Neutrophil (primary cell): ENCODE data around the gene CPOX.

ENCODE experiments used
- H3K27ac ChIP-seq: fragments of 200-600 bp; sonication (generic); 2 replicates; pipeline ENCODE4 v1.5.1; 2016; ENCODE audit warnings: mild to moderate bottlenecking, moderate library complexity
- H3K27me3 ChIP-seq: fragments of 200-600 bp; sonication (generic); 2 replicates; pipeline ENCODE4 v1.6.0; 2016; ENCODE audit warnings: mild to moderate bottlenecking
- H3K36me3 ChIP-seq: fragments of 200-600 bp; sonication (generic); 2 replicates; pipeline ENCODE4 v1.5.1; 2017
- H3K4me1 ChIP-seq, 2 experiments: fragments of 200-600 bp in 1 of 2; sonication (generic) in 1 of 2; 1 replicate in 1 of 2; 2 replicates in 1 of 2; pipeline versions ENCODE4 v1.5.1 to v1.6.1; 2013 to 2016; ENCODE audit warnings: low read depth in 1 of 2, low read length in 1 of 2, mild to moderate bottlenecking in 1 of 2, moderate library complexity in 1 of 2; ENCODE audit not compliant: control insufficient read depth in 1 of 2, insufficient read depth in 1 of 2
- H3K4me3 ChIP-seq, 2 experiments: fragments of 200-600 bp in 1 of 2; sonication (generic) in 1 of 2; 1 replicate in 1 of 2; 2 replicates in 1 of 2; pipeline ENCODE4 v1.5.1; 2013 to 2016; ENCODE audit warnings: low read depth in 1 of 2, low read length in 1 of 2, mild to moderate bottlenecking in 1 of 2, moderate library complexity in 1 of 2
- H3K9me3 ChIP-seq: fragments of 200-600 bp; sonication (generic); 2 replicates; pipeline ENCODE4 v1.5.1; 2016
- CTCF ChIP-seq: fragments of 200-600 bp; sonication (generic); IDR thresholded peaks from 2 replicates; pipeline ENCODE4 v1.5.1; 2016; ENCODE audit warnings: antibody characterized with exemption

CPOX gene

GRCh38 chr3:98583766-98584165 lies 9.6 kb downstream of the CPOX start:
- no peak for TF ChIP-seq CTCF
- Histone ChIP-seq H3K36me3 (peaks cover 36% of the 10 kb centered on the region), H3K27ac (no peak overlapping the region)

DNA sequence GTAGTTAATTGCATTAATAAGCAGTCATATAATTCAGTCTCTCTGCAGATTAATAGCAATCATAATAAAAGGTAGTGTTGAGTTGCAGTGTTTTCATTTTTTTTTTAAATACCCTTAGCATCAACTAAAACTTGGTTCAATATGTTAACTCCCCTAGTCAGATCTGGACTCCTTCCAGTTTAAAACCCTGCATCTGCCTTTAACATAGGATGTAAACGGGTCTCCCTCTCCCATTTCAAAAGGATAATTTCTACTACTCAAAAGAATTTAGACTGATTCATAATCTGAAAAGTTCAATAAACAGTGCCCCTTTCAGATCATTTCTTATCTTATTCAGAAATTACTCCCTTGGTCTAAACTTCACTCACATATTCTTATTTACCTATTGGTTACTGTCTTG lies 11.4 kb downstream of the CPOX start:
- no peak overlapping the region for H3K27ac ChIP-seq
- H3K27me3 ChIP-seq, result no peaks in the 10 kb centered on the region
- no peaks in the 10 kb centered on the region for H3K9me3 ChIP-seq
- no peaks in the 10 kb centered on the region for H3K4me1 ChIP-seq
- H3K36me3 ChIP-seq, result peaks cover 48% of the 10 kb centered on the region
- no peak for TF ChIP-seq CTCF
- no peak overlapping the region for H3K4me3 ChIP-seq

More at GRCh38 chr3:98583766-98584165, 9.6 kb downstream of the CPOX start:
- Histone ChIP-seq H3K4me3 (no peak overlapping the region), H3K27me3 (no peaks in the 10 kb centered on the region), H3K4me1 (no peaks in the 10 kb centered on the region), H3K9me3 (no peaks in the 10 kb centered on the region)

- Histone ChIP-seq H3K27me3 (no peaks in the 10 kb centered on the region), H3K4me1 (no peaks in the 10 kb centered on the region), H3K27ac (no peak overlapping the region), H3K36me3 (peaks cover 48% of the 10 kb centered on the region), H3K4me3 (no peak overlapping the region), H3K9me3 (no peaks in the 10 kb centered on the region)
- TF ChIP-seq CTCF, result no peak
These were observed 11.9 kb downstream of the CPOX start for GRCh38 chr3:98581474-98581873.

GRCh38 chr3:98580401-98581386 lies 12.7 kb downstream of the CPOX start:
- Histone ChIP-seq H3K4me3 (no peak overlapping the region), H3K27me3 (no peaks in the 10 kb centered on the region), H3K27ac (no peak overlapping the region), H3K36me3 (peaks cover 48% of the 10 kb centered on the region), H3K9me3 (no peaks in the 10 kb centered on the region), H3K4me1 (no peaks in the 10 kb centered on the region)
- no peak for TF ChIP-seq CTCF

DNA sequence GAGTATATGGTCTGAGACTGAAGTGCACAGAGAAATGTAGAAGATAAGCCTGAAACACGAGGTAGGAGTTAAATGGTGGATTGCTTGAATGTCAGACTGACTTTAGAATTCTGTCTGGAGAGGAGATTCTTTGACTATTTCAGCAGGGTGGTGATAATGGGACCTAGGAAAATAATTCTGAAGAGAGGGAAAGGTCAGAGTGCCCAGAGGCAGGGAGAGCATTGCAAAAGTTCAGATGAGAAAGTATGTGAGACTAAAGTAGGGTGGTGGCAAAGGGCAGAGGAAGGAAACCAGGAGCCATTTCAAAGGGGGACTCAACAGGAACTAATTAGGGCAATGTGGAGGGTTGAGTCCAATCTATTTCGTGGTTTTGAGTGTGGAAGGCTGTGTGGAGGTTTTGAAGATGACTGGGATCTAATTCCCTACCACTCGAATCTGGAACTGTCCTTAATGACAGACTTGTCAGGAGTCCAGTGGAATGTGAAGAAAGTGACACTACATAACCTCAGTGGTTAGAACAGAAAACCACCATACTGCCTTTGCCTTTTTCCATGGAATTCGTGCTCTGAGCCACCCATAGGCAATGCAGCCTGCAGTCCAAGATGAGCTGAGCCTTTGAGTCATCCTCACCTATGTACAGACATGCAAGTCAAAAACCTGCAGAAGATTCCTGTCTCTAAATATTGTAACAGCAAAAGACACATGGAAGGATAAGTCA lies 16.1 kb downstream of the CPOX start:
- peaks cover 37% of the 10 kb centered on the region for H3K36me3 ChIP-seq
- no peaks in the 10 kb centered on the region for H3K4me1 ChIP-seq
- no peaks in the 10 kb centered on the region for H3K9me3 ChIP-seq
- TF ChIP-seq CTCF, result no peak
- no peak overlapping the region for H3K27ac ChIP-seq
- H3K4me3 ChIP-seq, result no peak overlapping the region
- no peaks in the 10 kb centered on the region for H3K27me3 ChIP-seq
